ENCODE data around the gene MRPS6. TPM values are rescaled to one million over a fixed set of nuclear protein-coding genes. Genes with fewer than 3 reads are reported as not detected.

MRPS6 gene
- total and polyA plus RNA-seq, 10 donors: 18.7 to 74.9 (median 37.7) TPM

GRCh38 chr21:34077888-34078287 is 4.5 kb downstream of the MRPS6 start:
- Histone ChIP-seq H3K9me3 (no peaks in the 10 kb centered on the region), H3K27ac (no peak overlapping the region), H3K27me3 (replicated peaks in 1 of 7) (no peaks in the 10 kb centered on the region), H3K36me3 (peaks cover 0 to 3% (median 0%) of the 10 kb centered on the region in 6 donors), H3K4me3 (no peak overlapping the region), H3K4me1 (peaks cover 22 to 83% (median 60%) of the 10 kb centered on the region in 6 donors)
- intact Hi-C loops (cut with DNase I; ENCODE audit: low total_unique reads): no loop called here
- TF ChIP-seq POLR2A (IDR thresholded peaks at IDR 0.05): no peak
- no peak for TF ChIP-seq POLR2AphosphoS5 (IDR thresholded peaks at IDR 0.05)
- TF ChIP-seq, protein P1, sequence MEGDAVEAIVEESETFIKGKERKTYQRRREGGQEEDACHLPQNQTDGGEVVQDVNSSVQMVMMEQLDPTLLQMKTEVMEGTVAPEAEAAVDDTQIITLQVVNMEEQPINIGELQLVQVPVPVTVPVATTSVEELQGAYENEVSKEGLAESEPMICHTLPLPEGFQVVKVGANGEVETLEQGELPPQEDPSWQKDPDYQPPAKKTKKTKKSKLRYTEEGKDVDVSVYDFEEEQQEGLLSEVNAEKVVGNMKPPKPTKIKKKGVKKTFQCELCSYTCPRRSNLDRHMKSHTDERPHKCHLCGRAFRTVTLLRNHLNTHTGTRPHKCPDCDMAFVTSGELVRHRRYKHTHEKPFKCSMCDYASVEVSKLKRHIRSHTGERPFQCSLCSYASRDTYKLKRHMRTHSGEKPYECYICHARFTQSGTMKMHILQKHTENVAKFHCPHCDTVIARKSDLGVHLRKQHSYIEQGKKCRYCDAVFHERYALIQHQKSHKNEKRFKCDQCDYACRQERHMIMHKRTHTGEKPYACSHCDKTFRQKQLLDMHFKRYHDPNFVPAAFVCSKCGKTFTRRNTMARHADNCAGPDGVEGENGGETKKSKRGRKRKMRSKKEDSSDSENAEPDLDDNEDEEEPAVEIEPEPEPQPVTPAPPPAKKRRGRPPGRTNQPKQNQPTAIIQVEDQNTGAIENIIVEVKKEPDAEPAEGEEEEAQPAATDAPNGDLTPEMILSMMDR (IDR thresholded peaks at IDR 0.05 in 8 of 11, conservative IDR thresholded peaks at IDR 0.05 in 3 of 11): no peak
- no peak for DNase-seq
- WGBS, 5 donors: 37 to 65% (median 41%) methylated on average over 1 of the region's 1 CpG

DNA sequence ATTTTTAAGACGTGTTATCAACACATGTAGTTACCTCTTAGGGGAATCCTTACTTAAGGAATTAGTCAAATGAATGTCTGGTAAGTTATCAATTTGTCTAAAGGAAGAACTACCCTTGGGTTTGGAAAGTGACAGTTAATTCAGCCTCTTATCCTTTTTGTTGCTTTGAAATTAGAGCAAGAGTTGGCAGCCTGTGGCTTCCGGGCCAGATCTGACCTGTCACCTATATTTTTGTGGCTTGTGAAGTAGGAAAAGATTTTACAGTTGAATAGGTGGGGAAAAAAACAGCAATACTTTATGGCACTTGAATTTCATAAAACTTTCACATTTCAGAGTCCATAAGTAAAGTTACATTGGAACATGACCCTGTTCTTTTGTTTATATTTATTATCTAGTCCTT is 5.5 kb downstream of the MRPS6 start:
- DNase-seq: no peak
- peaks cover 0 to 9% (median 0%) of the 10 kb centered on the region in 6 donors for H3K36me3 ChIP-seq
- H3K27ac ChIP-seq: no peak overlapping the region
- H3K4me1 ChIP-seq: peaks cover 22 to 86% (median 62%) of the 10 kb centered on the region in 6 donors
- WGBS, 5 donors: 45 to 57% (median 54%) methylated on average over 2 of the region's 2 CpGs
- TF ChIP-seq, protein P1 (IDR thresholded peaks at IDR 0.05 in 8 of 11, conservative IDR thresholded peaks at IDR 0.05 in 3 of 11): no peak
- TF ChIP-seq POLR2A (IDR thresholded peaks at IDR 0.05) (no peak), POLR2AphosphoS5 (IDR thresholded peaks at IDR 0.05) (no peak)
- H3K4me3 ChIP-seq: no peak overlapping the region
- intact Hi-C loops (cut with DNase I; ENCODE audit: low total_unique reads): no loop called here
- H3K9me3 ChIP-seq: no peaks in the 10 kb centered on the region
- H3K27me3 ChIP-seq (replicated peaks in 1 of 7): no peaks in the 10 kb centered on the region

GRCh38 chr21:34080710-34081109 is 7.3 kb downstream of the MRPS6 start:
- Histone ChIP-seq H3K4me1 (peaks cover 7 to 74% (median 47%) of the 10 kb centered on the region in 6 donors), H3K9me3 (no peaks in the 10 kb centered on the region), H3K36me3 (peaks cover 0 to 9% (median 0%) of the 10 kb centered on the region in 6 donors), H3K27me3 (replicated peaks in 1 of 7) (no peaks in the 10 kb centered on the region), H3K27ac (no peak overlapping the region), H3K4me3 (no peak overlapping the region)
- intact Hi-C loops (cut with DNase I; ENCODE audit: low total_unique reads): no loop called here
- TF ChIP-seq, protein P1 (IDR thresholded peaks at IDR 0.05 in 8 of 11, conservative IDR thresholded peaks at IDR 0.05 in 3 of 11): no peak
- TF ChIP-seq POLR2AphosphoS5 (IDR thresholded peaks at IDR 0.05) (no peak), POLR2A (IDR thresholded peaks at IDR 0.05) (no peak)
- no peak for DNase-seq
- WGBS, 5 donors: 89 to 99% (median 96%) methylated on average over 5 of the region's 5 CpGs

- Histone ChIP-seq H3K36me3 (peaks cover 0 to 9% (median 0%) of the 10 kb centered on the region in 6 donors), H3K4me3 (no peak overlapping the region), H3K27ac (no peak overlapping the region), H3K27me3 (replicated peaks in 1 of 7) (no peaks in the 10 kb centered on the region), H3K9me3 (no peaks in the 10 kb centered on the region), H3K4me1 (peaks cover 4 to 74% (median 30%) of the 10 kb centered on the region in 6 donors)
- intact Hi-C loops (cut with DNase I; ENCODE audit: low total_unique reads): no loop called here
- TF ChIP-seq POLR2A (IDR thresholded peaks at IDR 0.05) (no peak), POLR2AphosphoS5 (IDR thresholded peaks at IDR 0.05) (no peak)
- TF ChIP-seq, protein P1 (IDR thresholded peaks at IDR 0.05 in 8 of 11, conservative IDR thresholded peaks at IDR 0.05 in 3 of 11): no peak
- DNase-seq: no peak
- WGBS, 5 donors: 88 to 94% (median 89%) methylated on average over 4 of the region's 4 CpGs
Measured at GRCh38 chr21:34082769-34083168, 9.4 kb downstream of the MRPS6 start.

All from spleen (tissue), 11 donors.